A549 (cell line): Measurements from ENCODE around the gene C5orf24. TPM values are rescaled to one million over a fixed set of nuclear protein-coding genes. Genes with fewer than 3 reads are reported as not detected.

Source experiments
- ATAC-seq, 2 experiments: fragments of 200-7000 bp in 1 of 2; fragments of >200 bp in 1 of 2; cut with Nextera tagmentation in 1 of 2; cut with Tn5 transposase in 1 of 2; 3 replicates each; pipeline versions ENCODE4 v1.8.0 to v1.9.1; 2018 to 2020; ENCODE audit warnings: mild to moderate bottlenecking in 1 of 2, moderate library complexity in 1 of 2
- CTCF ChIA-PET: fragments of 300-600 bp; sonication (Branson Sonifier 250); formaldehyde crosslinking; extraction: SDS; loops from one replicate; lab custom pipeline; 2021; ENCODE audit warnings: antibody characterized with exemption, inconsistent platforms; lab: Yijun Ruan, JAX
- POLR2A ChIA-PET: fragments of 350-600 bp; formaldehyde crosslinking; extraction: SDS; loops from one replicate; lab custom pipeline; 2021; ENCODE audit warnings: antibody characterized with exemption, inconsistent platforms; lab: Yijun Ruan, JAX
- DNase-seq, 2 experiments: peaks; one replicate each; pipeline versions ENCODE4 v3.0.0 to v3.0.0-alpha.2; 2011 to 2016; ENCODE audit warnings: low read depth in 1 of 2, low spot score in 1 of 2
- FAIRE-seq: peaks from 2 replicates; lab custom pipeline; 2011; peaks lifted over from hg19 to GRCh38; lab: Jason Lieb, UNC
- H3K27ac ChIP-seq, 2 experiments: fragments of >200 bp; sonication (Bioruptor Twin); formaldehyde crosslinking; 3 replicates each; pipeline ENCODE4 v1.5.1; 2016 to 2017
- H3K4me1 ChIP-seq: fragments of >200 bp; sonication (Bioruptor Twin); formaldehyde crosslinking; 3 replicates; pipeline ENCODE4 v1.6.1; 2016
- H3K4me2 ChIP-seq: fragments of >200 bp; sonication (Bioruptor Twin); formaldehyde crosslinking; 3 replicates; pipeline ENCODE4 v1.6.1; 2016
- H3K4me3 ChIP-seq: fragments of >200 bp; sonication (Bioruptor Twin); formaldehyde crosslinking; 3 replicates; pipeline ENCODE4 v1.5.1; 2016
- H3K9me3 ChIP-seq: fragments of >200 bp; sonication (Bioruptor Twin); formaldehyde crosslinking; 3 replicates; pipeline ENCODE4 v1.6.1; 2016
- CBX2 ChIP-seq: fragments of 200-600 bp; sonication (generic); IDR thresholded peaks from 2 replicates; pipeline ENCODE4 v1.6.1; 2016; ENCODE audit warnings: low read depth, mild to moderate bottlenecking, borderline replicate concordance
- CEBPB ChIP-seq, 2 experiments: fragments of >200 bp in 1 of 2; sonication (Bioruptor Twin) in 1 of 2; formaldehyde crosslinking in 1 of 2; IDR thresholded peaks; 2 replicates each; pipeline ENCODE4 v1.6.1; 2012 to 2016
- CHD4 ChIP-seq: fragments of 200-600 bp; sonication (generic); IDR thresholded peaks from 2 replicates; pipeline ENCODE4 v1.6.1; 2016; ENCODE audit warnings: antibody characterized with exemption, mild to moderate bottlenecking, borderline replicate concordance
- CTCF ChIP-seq: fragments of >200 bp; sonication (Bioruptor Twin); formaldehyde crosslinking; IDR thresholded peaks from 3 replicates; pipeline ENCODE4 v1.5.1; 2016
- ELK1 ChIP-seq: fragments of 150-350 bp; IDR thresholded peaks from 2 replicates; pipeline ENCODE4 v1.6.1; 2014; ENCODE audit warnings: low read depth, mild to moderate bottlenecking, low read length
- EP300 ChIP-seq, 2 experiments: fragments of >200 bp; sonication (Bioruptor Twin); formaldehyde crosslinking; IDR thresholded peaks; 2 replicates in 1 of 2; 3 replicates in 1 of 2; pipeline ENCODE4 v1.6.1; 2016 to 2017
- FOSB ChIP-seq: fragments of 250-450 bp; sonication (Bioruptor Pico); IDR thresholded peaks from 2 replicates; pipeline ENCODE4 v1.5.0; 2020; ENCODE audit warnings: mild to moderate bottlenecking, moderate library complexity
- FOXS1 ChIP-seq: fragments of 250-450 bp; sonication (Bioruptor Pico); IDR thresholded peaks from 2 replicates; pipeline ENCODE4 v1.5.0; 2020; ENCODE audit warnings: mild to moderate bottlenecking, moderate library complexity
- HDAC2 ChIP-seq: fragments of 200-600 bp; sonication (generic); IDR thresholded peaks from 2 replicates; pipeline ENCODE4 v1.6.1; 2016
- HEYL ChIP-seq: fragments of 250-450 bp; sonication (Bioruptor Pico); IDR thresholded peaks from 2 replicates; pipeline ENCODE4 v1.8.0; 2021; ENCODE audit warnings: mild to moderate bottlenecking, moderate library complexity
- HOXB13 ChIP-seq: fragments of 250-450 bp; sonication (Bioruptor Pico); IDR thresholded peaks from 2 replicates; pipeline ENCODE4 v1.5.0; 2020; ENCODE audit warnings: low read depth, mild to moderate bottlenecking, moderate library complexity
- JUN ChIP-seq, 2 experiments: fragments of >200 bp; sonication (Bioruptor Twin); formaldehyde crosslinking; IDR thresholded peaks; 2 replicates in 1 of 2; 3 replicates in 1 of 2; pipeline ENCODE4 v1.6.1; 2016 to 2017
- JUNB ChIP-seq: fragments of >200 bp; sonication (Bioruptor Twin); formaldehyde crosslinking; IDR thresholded peaks from 2 replicates; pipeline ENCODE4 v1.6.1; 2016
- MAFK ChIP-seq: fragments of 450-650 bp; IDR thresholded peaks from 2 replicates; pipeline ENCODE4 v1.6.1; 2014; ENCODE audit not compliant: partially characterized antibody
- NR3C1 ChIP-seq: fragments of >200 bp; sonication (Bioruptor Twin); formaldehyde crosslinking; IDR thresholded peaks from 3 replicates; pipeline ENCODE4 v1.6.1; 2017
- POLR2AphosphoS2 ChIP-seq: conservative IDR thresholded peaks from 2 replicates; pipeline ENCODE4 v1.6.1; 2012; ENCODE audit warnings: low read length, improper control_type of control experiment, inconsistent platforms
- RAD21 ChIP-seq, 2 experiments: fragments of >200 bp in 1 of 2; sonication (Bioruptor Twin) in 1 of 2; formaldehyde crosslinking in 1 of 2; IDR thresholded peaks in 1 of 2; conservative IDR thresholded peaks in 1 of 2; 2 replicates in 1 of 2; 3 replicates in 1 of 2; pipeline ENCODE4 v1.6.1; 2012 to 2018; ENCODE audit warnings: inconsistent platforms in 1 of 2
- RARB ChIP-seq: fragments of 250-450 bp; sonication (Bioruptor Pico); IDR thresholded peaks from 2 replicates; pipeline ENCODE4 v1.8.0; 2021; ENCODE audit warnings: mild to moderate bottlenecking, moderate library complexity
- RCOR1 ChIP-seq: fragments of 150-350 bp; IDR thresholded peaks from 2 replicates; pipeline ENCODE4 v1.6.1; 2014; ENCODE audit warnings: antibody characterized with exemption, low read length, low read depth
- REST ChIP-seq: fragments of 200-600 bp; sonication (generic); IDR thresholded peaks from 2 replicates; pipeline ENCODE4 v1.6.1; 2016; ENCODE audit warnings: antibody characterized with exemption, mild to moderate bottlenecking, moderate library complexity
- RFX5 ChIP-seq: fragments of 450-650 bp; IDR thresholded peaks from 2 replicates; pipeline ENCODE4 v1.7.1; 2014; ENCODE audit warnings: antibody characterized with exemption, mild to moderate bottlenecking, moderate library complexity
- ZC3H11A ChIP-seq: fragments of 450-650 bp; IDR thresholded peaks from 2 replicates; pipeline ENCODE4 v1.6.1; 2014; ENCODE audit warnings: antibody characterized with exemption, mild to moderate bottlenecking
- WGBS: methylation state at CpG from one replicate; pipeline ENCODE4 v1.1.6; 2017; ENCODE audit errors: missing lambda C conversion rate; 5-methylcytosine and 5-hydroxymethylcytosine counted together
- polyA plus RNA-seq, 4 experiments: library from polyadenylated mRNA; depleted of rRNA in 3 of 4; stranded (reverse); fragments of >200 nt; fragmentation: RNase III in 1 of 4; extraction: RNeasy Plus Mini Kit Qiagen cat#74134 plus additional on column Dnase treatment in 1 of 4; gene quantifications; 2 replicates in 3 of 4; 3 replicates in 1 of 4; pipeline ENCODE4 v1.2.3, GENCODE V29; 2011 to 2017

C5orf24 gene
- polyA plus RNA-seq, 2 of the 4 experiments (the other 2 are of a cell fraction) = 27.0 to 53.7 TPM

- TF ChIP-seq REST = no peak
- TF ChIP-seq CTCF = no peak
- TF ChIP-seq, all 56 proteins: peak for 0
These were observed 41.9 kb downstream of the C5orf24 start (continued) for GRCh38 chr5:134887593-134888159.

GRCh38 chr5:134889335-134889734, 43.6 kb downstream of the C5orf24 start:
- TF ChIP-seq CEBPB (IDR thresholded peaks at IDR 0.05) (no peak), FOXS1 (CRISPR knock-in tag) (no peak), HDAC2 (no peak), HOXB13 (CRISPR knock-in tag) (no peak), HEYL (CRISPR knock-in tag) (no peak)
- H3K4me2 ChIP-seq = no peak overlapping the region
- 91% methylated on average over 8 of the region's 8 CpGs for WGBS
- H3K4me3 ChIP-seq = no peak overlapping the region
- no peaks in the 10 kb centered on the region for H3K4me1 ChIP-seq
- DNase-seq (no peak), ATAC-seq (no peak), FAIRE-seq (no peak)
- no peaks in the 10 kb centered on the region for H3K9me3 ChIP-seq
- H3K27ac ChIP-seq = no peak overlapping the region
- CTCF ChIA-PET = interaction anchor here (0.6 to 2.1 kb wide), 3 partner anchors 15 to 311 kb away, joined by 3 to 8 read pairs (median 5); partner anchors contain the start of gene PCBD2
- POLR2A ChIA-PET = no interaction called here

- Histone ChIP-seq H3K4me2 (no peak overlapping the region), H3K9me3 (no peaks in the 10 kb centered on the region), H3K27ac (no peak overlapping the region), H3K4me3 (no peak overlapping the region), H3K4me1 (no peaks in the 10 kb centered on the region)
- CTCF ChIA-PET = interaction anchor here (1.1 to 2.9 kb wide), 2 partner anchors 10 to 14 kb away, joined by 3 to 28 read pairs; partner anchors contain the start of gene PCBD2
- POLR2A ChIA-PET = interaction anchor here (1.1 kb wide), 1 partner anchor 17 kb away, joined by 3 read pairs; the partner anchor contains the start of gene TXNDC15
- FAIRE-seq = no peak
- 97% methylated on average over 1 of the region's 1 CpG for WGBS
- no peak for DNase-seq
- ATAC-seq = no peak
- TF ChIP-seq CBX2 (no peak), CEBPB (IDR thresholded peaks at IDR 0.05) (no peak), ELK1 (no peak), MAFK (no peak), RARB (no peak), FOXS1 (CRISPR knock-in tag) (no peak), JUN (IDR thresholded peaks at IDR 0.05) (no peak), FOSB (CRISPR knock-in tag) (no peak), RCOR1 (no peak), POLR2AphosphoS2 (no peak), EP300 (IDR thresholded peaks at IDR 0.05) (no peak), CHD4 (no peak), ZC3H11A (no peak), RFX5 (no peak), RAD21 (conservative IDR thresholded peaks at IDR 0.05 in 1 of 2, IDR thresholded peaks at IDR 0.05 in 1 of 2) (no peak), NR3C1 (no peak), JUNB (no peak)
These were observed 45.7 kb downstream of the C5orf24 start for GRCh38 chr5:134891473-134891872.
